ENCODE data around the gene SLC8A1. TPM values are rescaled to one million over a fixed set of nuclear protein-coding genes. Genes with fewer than 3 reads are reported as not detected.

The SLC8A1 gene
- total and polyA plus RNA-seq, 2 of the 13 experiments (the other 11 are each of a cell fraction or from before 2014, with no cell fraction given): not detected

DNA sequence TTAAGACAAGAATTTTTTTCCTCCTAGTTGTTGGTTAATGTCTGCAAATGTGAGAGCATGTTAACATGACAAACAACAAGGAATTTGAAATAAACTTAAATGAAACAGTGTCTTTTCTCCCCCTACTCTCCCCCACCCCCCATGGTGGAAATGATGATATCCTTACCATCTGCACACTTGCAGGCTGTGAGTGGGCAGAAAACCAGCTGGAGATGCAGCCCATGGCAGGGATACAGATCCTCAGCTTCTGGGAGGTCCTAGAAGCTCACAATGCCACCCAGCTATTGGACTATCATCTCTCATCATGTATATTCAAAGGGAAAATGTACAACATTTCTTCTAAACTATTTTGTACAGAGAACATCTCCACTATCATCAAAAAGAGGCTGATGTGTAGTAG is 196.8 kb downstream of the SLC8A1 start (continued):
- TF ChIP-seq, protein P1, sequence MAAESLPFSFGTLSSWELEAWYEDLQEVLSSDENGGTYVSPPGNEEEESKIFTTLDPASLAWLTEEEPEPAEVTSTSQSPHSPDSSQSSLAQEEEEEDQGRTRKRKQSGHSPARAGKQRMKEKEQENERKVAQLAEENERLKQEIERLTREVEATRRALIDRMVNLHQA (CRISPR knock-in tag; IDR thresholded peaks at IDR 0.05): no peak
- no peak for TF ChIP-seq ZNF781 (CRISPR knock-in tag; IDR thresholded peaks at IDR 0.05; ENCODE audit: borderline replicate concordance, not compliant biosample characterization)
- no peak for TF ChIP-seq ZNF790 (CRISPR knock-in tag; IDR thresholded peaks at IDR 0.05; ENCODE audit: borderline replicate concordance)
- TF ChIP-seq, protein P2, sequence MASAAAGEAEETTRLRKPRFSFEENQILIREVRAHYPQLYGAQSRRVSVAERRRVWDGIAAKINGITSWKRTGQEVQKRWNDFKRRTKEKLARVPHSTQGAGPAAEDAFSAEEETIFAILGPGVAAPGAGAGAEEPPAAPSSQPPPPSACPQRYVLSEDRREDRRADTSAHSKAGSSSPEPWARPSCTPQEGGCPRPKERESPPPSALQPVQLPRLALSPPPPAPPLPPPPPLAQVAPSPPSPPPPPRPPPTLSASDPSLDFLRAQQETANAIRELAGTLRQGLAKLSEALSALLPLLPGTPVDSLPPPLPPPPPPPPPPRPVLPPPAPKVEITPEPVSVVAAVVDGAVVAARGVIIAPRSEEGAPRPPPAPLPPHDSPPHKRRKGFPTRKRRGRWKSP (CRISPR knock-in tag; IDR thresholded peaks at IDR 0.05): no peak
- no peak for TF ChIP-seq RELA (CRISPR knock-in tag; IDR thresholded peaks at IDR 0.05)
- TF ChIP-seq, protein P3, sequence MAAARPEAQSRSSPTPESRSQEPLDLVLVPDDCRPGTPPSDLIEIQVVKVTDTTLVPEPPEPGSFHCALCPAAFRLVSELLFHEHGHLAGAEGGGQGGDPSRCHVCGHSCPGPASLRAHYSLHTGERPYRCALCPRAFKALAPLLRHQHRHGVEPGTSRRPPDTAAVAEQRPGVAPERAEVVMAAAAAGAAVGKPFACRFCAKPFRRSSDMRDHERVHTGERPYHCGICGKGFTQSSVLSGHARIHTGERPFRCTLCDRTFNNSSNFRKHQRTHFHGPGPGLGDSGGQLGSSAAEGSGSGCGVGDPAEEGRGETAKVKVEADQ (CRISPR knock-in tag; IDR thresholded peaks at IDR 0.05; ENCODE audit: borderline replicate concordance): no peak
- TF ChIP-seq ZNF616 (CRISPR knock-in tag; IDR thresholded peaks at IDR 0.05; ENCODE audit: low read depth): no peak
- no peak for TF ChIP-seq ZZZ3 (CRISPR knock-in tag; IDR thresholded peaks at IDR 0.05; ENCODE audit: borderline replicate concordance)

DNA sequence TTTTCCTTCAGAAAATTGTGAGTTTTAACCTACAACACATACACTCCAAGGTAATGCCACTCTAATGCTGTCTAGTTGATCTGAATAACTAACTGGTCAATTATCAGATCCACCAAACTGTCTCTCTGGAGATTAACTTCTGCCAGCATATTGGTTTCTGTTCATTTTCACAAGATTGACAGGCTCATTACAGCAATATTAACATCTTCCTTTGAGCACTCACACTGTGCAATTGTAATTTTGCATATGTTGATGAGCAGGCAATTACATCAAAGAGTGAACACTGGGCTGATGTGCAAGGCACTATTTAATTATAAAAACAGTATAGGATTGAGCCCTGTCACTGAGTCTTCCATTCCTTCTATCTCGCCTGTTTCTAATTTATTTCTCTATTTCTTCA is 197.3 kb downstream of the SLC8A1 start:
- FAIRE-seq (no peak), ATAC-seq (no peak), DNase-seq (ENCODE audit: low spot score) (no peak)
- 0% methylated on average over 1 of the region's 1 CpG for WGBS (ENCODE audit: low lambda C conversion rate)
- no peaks in the 10 kb centered on the region for H4K20me1 ChIP-seq (ENCODE audit: insufficient read depth, low read length)
- H2AFZ ChIP-seq (ENCODE audit: low read length): no peak overlapping the region
- no peak overlapping the region for H3K27ac ChIP-seq (ENCODE audit: extremely low read length, insufficient read depth, low read length)
- H3K79me2 ChIP-seq (ENCODE audit: insufficient read depth, low read length): no peaks in the 10 kb centered on the region
- H3K27me3 ChIP-seq (ENCODE audit: control insufficient read depth in 1 of 2, insufficient read depth in 2 of 2, low read length in 2 of 2): no peaks in the 10 kb centered on the region
- H3K4me2 ChIP-seq (ENCODE audit: low read depth, low read length): no peak overlapping the region
- ChIA-PET POLR2A (no interaction called here), CTCF (ENCODE audit: low intra/inter-chr PET ratio, low total read pairs) (no interaction called here)
- no peak overlapping the region for H3K9ac ChIP-seq (ENCODE audit: insufficient read depth, low read depth, low read length)
- no peak overlapping the region for H3K4me3 ChIP-seq (replicated peaks in 1 of 3; ENCODE audit: insufficient read depth in 1 of 3, low read depth in 2 of 3, low read length in 3 of 3)
- no TSS peak for BruUV-seq (replicated peaks)
- in situ Hi-C loops (cut with HindIII; ENCODE audit: extremely low pct_ligation_motif_present, low pct_unique_long_range_greater_than_20kb) (no loop called here), intact Hi-C loops (cut with micrococcal nuclease; ENCODE audit: unreplicated experiment) (no loop called here)
- H3K36me3 ChIP-seq (replicated peaks in 1 of 2; ENCODE audit: control insufficient read depth in 1 of 2, insufficient read depth in 2 of 2, low read length in 2 of 2): no peaks in the 10 kb centered on the region
- no peaks in the 10 kb centered on the region for H3K4me1 ChIP-seq (ENCODE audit: insufficient read depth, low read length)
- H3K9me3 ChIP-seq (ENCODE audit: low read length): no peaks in the 10 kb centered on the region
- no peak for TF ChIP-seq GZF1 (CRISPR knock-in tag; IDR thresholded peaks at IDR 0.05)
- TF ChIP-seq ZNF17 (CRISPR knock-in tag; IDR thresholded peaks at IDR 0.05): no peak
- TF ChIP-seq PAX8 (CRISPR knock-in tag; IDR thresholded peaks at IDR 0.05; ENCODE audit: borderline replicate concordance): no peak
- TF ChIP-seq ZMYM4 (CRISPR knock-in tag; IDR thresholded peaks at IDR 0.05): no peak
- TF ChIP-seq, protein P4, sequence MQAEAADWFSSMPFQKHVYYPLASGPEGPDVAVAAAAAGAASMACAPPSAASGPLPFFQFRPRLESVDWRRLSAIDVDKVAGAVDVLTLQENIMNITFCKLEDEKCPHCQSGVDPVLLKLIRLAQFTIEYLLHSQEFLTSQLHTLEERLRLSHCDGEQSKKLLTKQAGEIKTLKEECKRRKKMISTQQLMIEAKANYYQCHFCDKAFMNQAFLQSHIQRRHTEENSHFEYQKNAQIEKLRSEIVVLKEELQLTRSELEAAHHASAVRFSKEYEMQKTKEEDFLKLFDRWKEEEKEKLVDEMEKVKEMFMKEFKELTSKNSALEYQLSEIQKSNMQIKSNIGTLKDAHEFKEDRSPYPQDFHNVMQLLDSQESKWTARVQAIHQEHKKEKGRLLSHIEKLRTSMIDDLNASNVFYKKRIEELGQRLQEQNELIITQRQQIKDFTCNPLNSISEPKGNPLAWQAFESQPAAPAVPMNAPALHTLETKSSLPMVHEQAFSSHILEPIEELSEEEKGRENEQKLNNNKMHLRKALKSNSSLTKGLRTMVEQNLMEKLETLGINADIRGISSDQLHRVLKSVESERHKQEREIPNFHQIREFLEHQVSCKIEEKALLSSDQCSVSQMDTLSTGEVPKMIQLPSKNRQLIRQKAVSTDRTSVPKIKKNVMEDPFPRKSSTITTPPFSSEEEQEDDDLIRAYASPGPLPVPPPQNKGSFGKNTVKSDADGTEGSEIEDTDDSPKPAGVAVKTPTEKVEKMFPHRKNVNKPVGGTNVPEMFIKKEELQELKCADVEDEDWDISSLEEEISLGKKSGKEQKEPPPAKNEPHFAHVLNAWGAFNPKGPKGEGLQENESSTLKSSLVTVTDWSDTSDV (CRISPR knock-in tag; IDR thresholded peaks at IDR 0.05): no peak
- no peak for TF ChIP-seq ZNF430 (CRISPR knock-in tag; IDR thresholded peaks at IDR 0.05)
- TF ChIP-seq ZNF331 (CRISPR knock-in tag; IDR thresholded peaks at IDR 0.05): no peak
- TF ChIP-seq, protein P5, sequence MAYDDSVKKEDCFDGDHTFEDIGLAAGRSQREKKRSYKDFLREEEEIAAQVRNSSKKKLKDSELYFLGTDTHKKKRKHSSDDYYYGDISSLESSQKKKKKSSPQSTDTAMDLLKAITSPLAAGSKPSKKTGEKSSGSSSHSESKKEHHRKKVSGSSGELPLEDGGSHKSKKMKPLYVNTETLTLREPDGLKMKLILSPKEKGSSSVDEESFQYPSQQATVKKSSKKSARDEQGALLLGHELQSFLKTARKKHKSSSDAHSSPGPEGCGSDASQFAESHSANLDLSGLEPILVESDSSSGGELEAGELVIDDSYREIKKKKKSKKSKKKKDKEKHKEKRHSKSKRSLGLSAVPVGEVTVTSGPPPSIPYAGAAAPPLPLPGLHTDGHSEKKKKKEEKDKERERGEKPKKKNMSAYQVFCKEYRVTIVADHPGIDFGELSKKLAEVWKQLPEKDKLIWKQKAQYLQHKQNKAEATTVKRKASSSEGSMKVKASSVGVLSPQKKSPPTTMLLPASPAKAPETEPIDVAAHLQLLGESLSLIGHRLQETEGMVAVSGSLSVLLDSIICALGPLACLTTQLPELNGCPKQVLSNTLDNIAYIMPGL (CRISPR knock-in tag; IDR thresholded peaks at IDR 0.05; ENCODE audit: borderline replicate concordance in 1 of 2, low read depth in 1 of 2): no peak
- no peak for TF ChIP-seq MEF2D (CRISPR knock-in tag; IDR thresholded peaks at IDR 0.05)
- no peak for TF ChIP-seq TEAD3 (CRISPR knock-in tag; optimal IDR thresholded peaks at IDR 0.05; ENCODE audit: borderline replicate concordance)
